HG03442 (cell line): ENCODE measurements around the gene MORN2.
A peak's percentile ranks its signal among the peaks of the same experiment; 100 is the strongest.

Experiments used
- ATAC-seq: cut with Tn5 transposase; IDR thresholded peaks from one replicate; pipeline ENCODE4 v1.9.1; 2021; ENCODE audit warnings: mild to moderate bottlenecking, moderate library complexity; ENCODE audit not compliant: unreplicated experiment

Gene MORN2

GRCh38 chr2:38875576-38876367 is at the start of gene MORN2, which contains the start of gene DHX57:
TSS of gene MORN2 (plus strand) at chr2:38875976.
TSS of gene DHX57 (minus strand) at chr2:38875934. CDS start at chr2:38868405, 7,529 bp downstream.
- peak; percentile 100 for ATAC-seq

- ATAC-seq: peak; percentile 47
Observed at GRCh38 chr2:38827539-38828145, 48.1 kb upstream of the MORN2 start.

- no peak for ATAC-seq
Observed at GRCh38 chr2:38828460-38828859, 47.3 kb upstream of the MORN2 start.

GRCh38 chr2:38829971-38830370 is 45.8 kb upstream of the MORN2 start:
- ATAC-seq: no peak

- no peak for ATAC-seq
Observed at GRCh38 chr2:38830526-38831159, 45.1 kb upstream of the MORN2 start.

- no peak for ATAC-seq
Observed at GRCh38 chr2:38835015-38835601, 40.7 kb upstream of the MORN2 start.

- peak; percentile 92 for ATAC-seq
Observed at GRCh38 chr2:38835990-38836389, 39.8 kb upstream of the MORN2 start.

- peak; percentile 17 for ATAC-seq
Observed at GRCh38 chr2:38836791-38837190, 39.0 kb upstream of the MORN2 start.

GRCh38 chr2:38850045-38850444 is 25.7 kb upstream of the MORN2 start:
- ATAC-seq: peak; percentile 91

- ATAC-seq: no peak
Observed at GRCh38 chr2:38856165-38856564, 19.6 kb upstream of the MORN2 start.

GRCh38 chr2:38862476-38862875 is 13.3 kb upstream of the MORN2 start:
- ATAC-seq: no peak

- ATAC-seq: peak; percentile 68
Observed at GRCh38 chr2:38863061-38863695, 12.6 kb upstream of the MORN2 start.

GRCh38 chr2:38866773-38867443 is 8.9 kb upstream of the MORN2 start:
- ATAC-seq: no peak

- ATAC-seq: no peak
Observed at GRCh38 chr2:38871432-38871831, 4.3 kb upstream of the MORN2 start.

GRCh38 chr2:38873763-38874162 is 2.0 kb upstream of the MORN2 start:
- no peak for ATAC-seq

- ATAC-seq: no peak
Observed at GRCh38 chr2:38875227-38875575, 575 bp upstream of the MORN2 start.

GRCh38 chr2:38876407-38876806 is 631 bp downstream of the MORN2 start:
- no peak for ATAC-seq

GRCh38 chr2:38886063-38886462 is 10.3 kb downstream of the MORN2 start:
- no peak for ATAC-seq

- ATAC-seq: no peak
Observed at GRCh38 chr2:38887347-38887746, 11.6 kb downstream of the MORN2 start.

GRCh38 chr2:38887902-38888554 is 12.3 kb downstream of the MORN2 start:
- no peak for ATAC-seq
